Heart left ventricle (tissue), 16 donors: ENCODE results near the gene RASSF1. TPM values are rescaled to one million over a fixed set of nuclear protein-coding genes. Genes with fewer than 3 reads are reported as not detected.
A peak's percentile ranks its signal among the peaks of the same experiment; 100 is the strongest.

Experiments
- ATAC-seq, 4 donors: fragments of 200-7000 bp; cut with Tn5 transposase; one replicate each; pipeline ENCODE4 v1.9.1; 2020 to 2022; ENCODE audit warnings: moderate library complexity in 4 of 4, mild to moderate bottlenecking in 3 of 4, moderate number of reproducible peaks in 1 of 4
- DNase-seq, 5 donors: peaks; one replicate each; pipeline ENCODE4 v3.0.0-alpha.2; 2020
- H3K27ac ChIP-seq, 12 donors: fragments of 200-600 bp; sonication (generic) in 4 of 12; one replicate each; pipeline versions ENCODE4 v1.5.0 to v1.8.0; 2016 to 2022; ENCODE audit warnings: mild to moderate bottlenecking in 2 of 12
- H3K27me3 ChIP-seq, 9 donors: fragments of 200-600 bp; sonication (generic) in 2 of 9; one replicate each; pipeline versions ENCODE4 v1.5.1 to v1.8.0; 2016 to 2022; ENCODE audit warnings: mild to moderate bottlenecking in 3 of 9
- H3K36me3 ChIP-seq, 9 donors: fragments of 200-600 bp; sonication (generic) in 2 of 9; one replicate each; pipeline versions ENCODE4 v1.5.0 to v1.8.0; 2018 to 2022; ENCODE audit warnings: mild to moderate bottlenecking in 2 of 9
- H3K4me1 ChIP-seq, 12 donors: fragments of 200-600 bp; sonication (generic) in 4 of 12; one replicate each; pipeline versions ENCODE4 v1.5.0 to v1.8.0; 2016 to 2022; ENCODE audit warnings: mild to moderate bottlenecking in 3 of 12
- H3K4me3 ChIP-seq, 12 donors: fragments of 200-600 bp; sonication (generic) in 4 of 12; one replicate each; pipeline versions ENCODE4 v1.5.0 to v1.8.0; 2017 to 2022; ENCODE audit warnings: mild to moderate bottlenecking in 9 of 12, moderate library complexity in 4 of 12
- H3K9me3 ChIP-seq, 12 donors: fragments of 200-600 bp; sonication (generic) in 4 of 12; one replicate each; pipeline versions ENCODE4 v1.5.0 to v1.8.0; 2016 to 2022; ENCODE audit warnings: mild to moderate bottlenecking in 1 of 12
- CTCF ChIP-seq, 12 donors: fragments of 200-600 bp; sonication (generic) in 4 of 12; IDR thresholded peaks; one replicate each; pipeline versions ENCODE4 v1.5.0 to v1.8.0; 2018 to 2022; ENCODE audit warnings: antibody characterized with exemption in 12 of 12, mild to moderate bottlenecking in 5 of 12
- POLR2A ChIP-seq, 2 donors: fragments of 450-650 bp; IDR thresholded peaks; one replicate each; pipeline ENCODE4 v1.6.1; 2017; ENCODE audit warnings: antibody characterized with exemption in 2 of 2, mild to moderate bottlenecking in 2 of 2, moderate library complexity in 2 of 2
- WGBS, 4 donors: extraction: QIAGEN DNeasy Blood & Tissue Kit in 2 of 4; methylation state at CpG; one replicate each; pipeline versions ENCODE4 v1.1.5 to v1.1.7; 2013 to 2018; 5-methylcytosine and 5-hydroxymethylcytosine counted together
- intact Hi-C, 10 donors: fragments of 100-400 bp; cut with DNase I; formaldehyde crosslinking; loops; one replicate each; pipeline versions ENCODE4 v1.11.1 to v1.14.2; 2022
- polyA plus RNA-seq, 2 donors: library from polyadenylated mRNA; stranded (reverse); fragments of 200-250 nt; gene quantifications; one replicate each; pipeline ENCODE4 v1.2.3, GENCODE V29; 2013
- total RNA-seq, 9 donors: library from RNA; depleted of rRNA in 2 of 9; stranded (reverse); fragments of >200 nt in 2 of 9; fragmentation: NEBNext Ultra II Directional in 3 of 9; extraction: Animal tissue kit (Norgen Biotek cat#: 25700) in 3 of 9; gene quantifications; one replicate each; pipeline versions ENCODE4 v1.1.0 to v1.2.4, GENCODE V29; 2016 to 2023
- donor health status: ischemic (EF 13 %, LVEDD 7.1; RV severe dilation, severe dysfunction).
- donor health status: healthy with polysubstance abuse.
- donor health status: DM: no; HTN: yes; CAD: no.
- donor health status: DM: no; HTN: no; CAD: no.
- donor health status: ischemic (EF 25% LVEDD 6.9; RV normal size, moderate dysfunction).
- donor health status: ischemic (EF 25% LVEDD 5.7; RV mildly dilated, moderate dysfunction).
- donor health status: healthy.
- donor health status: DM: yes; HTN: yes; CAD: no.
- donor health status: ischemic (EF 35%, LVEDD 5.7; RV mildly dilated, moderate dysfunction).
- donor health status: nonischemic (EF 11% LVEDD 7.7; RV severe dilation, severe dysfunction).
- donor health status: DM: yes; HTN: yes; CAD: no.
- donor health status: PGD.
- donor health status: ischemic (EF 29% LVEDD 5.4; RV normal size, mild dysfunction).
- donor health status: nonischemic (EF 23%, LVEDD 6.1; RV moderate dilation, normal function).

The RASSF1 gene
- total and polyA plus RNA-seq, 11 donors = 7.9 to 58.6 (median 14.2) TPM

DNA sequence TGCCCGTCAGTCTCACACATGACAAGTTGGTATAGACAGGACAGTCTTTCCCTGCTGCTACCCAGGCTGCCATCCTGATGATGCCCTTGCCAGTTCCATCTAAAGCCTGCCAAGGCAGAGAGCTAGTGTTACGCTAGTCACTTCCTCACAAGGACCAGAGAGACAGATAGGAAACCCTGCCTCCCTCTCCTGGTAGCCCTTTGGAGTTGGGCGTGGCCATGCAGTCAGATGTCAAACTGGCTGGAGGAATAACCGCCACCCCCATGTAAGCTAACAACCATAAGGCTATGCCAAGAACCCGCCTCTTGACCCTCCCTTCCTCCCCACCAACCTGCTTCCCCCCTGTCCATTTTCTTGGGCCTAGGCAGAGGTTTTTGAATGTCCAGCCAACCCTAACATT, 15.9 kb upstream of the RASSF1 start:
- WGBS, 4 donors = 30 to 37% (median 33%) methylated on average over 5 of the region's 5 CpGs
- intact Hi-C loops = loop anchor here in 3 of 10 donors (5.0 to 10.0 kb wide), 3 partner anchors 256 to 1608 kb away; partner anchors contain the start of genes CISH (in 1 of the 3), MANF (in 1 of the 3) and PCBP4 (in 1 of the 3)
- peaks cover 0 to 54% (median 38%) of the 10 kb centered on the region in 9 donors for H3K36me3 ChIP-seq
- DNase-seq (peak in 3 of 5 donors; percentile 62 to 72 (median 65)), ATAC-seq (peak; percentile 12 to 45 (median 29))
- TF ChIP-seq POLR2A (IDR thresholded peaks at IDR 0.05) (no peak), CTCF (IDR thresholded peaks at IDR 0.05) (no peak)
- H3K4me3 ChIP-seq = peak overlapping the region in 9 of 12 donors; percentile 65 to 97 (median 84)
- no peaks in the 10 kb centered on the region for H3K9me3 ChIP-seq
- no peaks in the 10 kb centered on the region for H3K27me3 ChIP-seq
- H3K27ac ChIP-seq = peak overlapping the region in 8 of 12 donors; percentile 23 to 97 (median 38)
- peaks cover 19 to 63% (median 44%) of the 10 kb centered on the region in 12 donors for H3K4me1 ChIP-seq

GRCh38 chr3:50355829-50356552, 15.4 kb upstream of the RASSF1 start:
- no peaks in the 10 kb centered on the region for H3K27me3 ChIP-seq
- intact Hi-C loops = loop anchor here in 3 of 10 donors (5.0 to 10.0 kb wide), 3 partner anchors 256 to 1609 kb away; partner anchors contain the start of genes CISH (in 1 of the 3), MANF (in 1 of the 3) and PCBP4 (in 1 of the 3)
- H3K9me3 ChIP-seq = no peaks in the 10 kb centered on the region
- TF ChIP-seq POLR2A (IDR thresholded peaks at IDR 0.05) (no peak), CTCF (IDR thresholded peaks at IDR 0.05) (peak in 2 of 12 donors; percentile 6 to 19)
- peak overlapping the region in 9 of 12 donors; percentile 16 to 97 (median 36) for H3K27ac ChIP-seq
- 42 to 55% (median 50%) methylated on average over 5 of the region's 5 CpGs for WGBS, 4 donors
- ATAC-seq (no peak), DNase-seq (no peak)
- H3K4me3 ChIP-seq = peak overlapping the region in 9 of 12 donors; percentile 65 to 97 (median 84)
- peaks cover 22 to 69% (median 49%) of the 10 kb centered on the region in 12 donors for H3K4me1 ChIP-seq
- H3K36me3 ChIP-seq = peaks cover 0 to 54% (median 38%) of the 10 kb centered on the region in 9 donors

- peaks cover 0 to 54% (median 38%) of the 10 kb centered on the region in 9 donors for H3K36me3 ChIP-seq
- peaks cover 23 to 75% (median 55%) of the 10 kb centered on the region in 12 donors for H3K4me1 ChIP-seq
These were observed 14.2 kb upstream of the RASSF1 start for GRCh38 chr3:50354850-50355249.

More at GRCh38 chr3:50354850-50355249, 14.2 kb upstream of the RASSF1 start:
- intact Hi-C loops = loop anchor here in 3 of 10 donors (5.0 to 10.0 kb wide), 3 partner anchors 257 to 1610 kb away; partner anchors contain the start of genes CISH (in 2 of the 3), MANF (in 1 of the 3) and PCBP4 (in 1 of the 3)
- no peaks in the 10 kb centered on the region for H3K9me3 ChIP-seq
- WGBS, 4 donors = 78 to 94% (median 90%) methylated on average over 6 to 7 of the region's 7 CpGs
- TF ChIP-seq CTCF (IDR thresholded peaks at IDR 0.05) (no peak), POLR2A (IDR thresholded peaks at IDR 0.05) (no peak)
- ATAC-seq (no peak), DNase-seq (no peak)
- no peak overlapping the region for H3K27ac ChIP-seq
- H3K4me3 ChIP-seq = no peak overlapping the region
- H3K27me3 ChIP-seq = no peaks in the 10 kb centered on the region
